T follicular helper cell (primary cell): ENCODE data around the gene GADL1.

Experiments
- DNase-seq: peaks from one replicate; pipeline ENCODE4 v3.0.0-alpha.2; 2020; ENCODE audit warnings: low read depth
- total RNA-seq, 2 experiments: gene quantifications; one replicate each; lab custom pipeline; 2026; lab: John Stamatoyannopoulos, UW

GADL1 gene, protein sequence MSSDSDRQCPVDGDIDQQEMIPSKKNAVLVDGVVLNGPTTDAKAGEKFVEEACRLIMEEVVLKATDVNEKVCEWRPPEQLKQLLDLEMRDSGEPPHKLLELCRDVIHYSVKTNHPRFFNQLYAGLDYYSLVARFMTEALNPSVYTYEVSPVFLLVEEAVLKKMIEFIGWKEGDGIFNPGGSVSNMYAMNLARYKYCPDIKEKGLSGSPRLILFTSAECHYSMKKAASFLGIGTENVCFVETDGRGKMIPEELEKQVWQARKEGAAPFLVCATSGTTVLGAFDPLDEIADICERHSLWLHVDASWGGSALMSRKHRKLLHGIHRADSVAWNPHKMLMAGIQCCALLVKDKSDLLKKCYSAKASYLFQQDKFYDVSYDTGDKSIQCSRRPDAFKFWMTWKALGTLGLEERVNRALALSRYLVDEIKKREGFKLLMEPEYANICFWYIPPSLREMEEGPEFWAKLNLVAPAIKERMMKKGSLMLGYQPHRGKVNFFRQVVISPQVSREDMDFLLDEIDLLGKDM
- 0 reads per million in 2 experiments for total RNA-seq

DNA sequence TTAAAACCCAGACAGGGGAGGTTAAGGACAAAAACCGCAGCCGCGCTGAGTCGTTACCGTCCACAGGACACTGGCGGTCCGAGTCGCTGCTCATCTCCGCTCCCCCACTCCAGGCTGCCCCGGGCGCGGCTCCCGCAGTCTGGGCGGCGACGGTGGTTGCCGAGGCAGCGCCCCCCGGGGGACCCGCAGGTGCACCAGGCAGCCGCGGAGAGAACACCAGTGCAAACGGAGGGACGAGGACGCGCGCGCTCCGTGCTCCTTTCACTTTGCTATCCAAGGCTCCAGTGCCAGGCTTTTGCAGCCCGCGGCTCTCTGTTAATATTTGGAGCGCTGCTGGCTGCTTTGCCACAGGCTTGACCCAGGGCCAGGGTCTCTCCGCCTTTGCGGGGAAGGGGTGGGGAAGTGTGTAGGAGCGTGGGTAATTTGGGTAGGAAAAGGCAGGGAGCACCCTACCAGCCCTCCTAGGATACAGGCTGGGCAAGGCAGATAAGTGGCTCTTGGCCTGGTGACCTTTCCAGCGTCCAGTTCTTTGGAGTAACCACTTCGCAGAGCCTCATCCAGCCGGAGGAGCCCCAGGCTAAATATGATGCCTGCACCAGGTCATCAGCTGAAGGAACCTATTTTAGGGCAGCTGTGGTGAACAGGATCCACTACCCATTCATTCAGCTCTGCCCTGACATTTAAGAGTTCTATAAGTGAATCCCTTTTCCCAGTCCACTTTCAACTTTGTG is at the start of gene GADL1:
Gene GADL1, minus strand, starts transcription at position 141 of the 731 bp plus-strand sequence. Its CDS starts 47 bp downstream, at position 94.
- no peak for DNase-seq

DNA sequence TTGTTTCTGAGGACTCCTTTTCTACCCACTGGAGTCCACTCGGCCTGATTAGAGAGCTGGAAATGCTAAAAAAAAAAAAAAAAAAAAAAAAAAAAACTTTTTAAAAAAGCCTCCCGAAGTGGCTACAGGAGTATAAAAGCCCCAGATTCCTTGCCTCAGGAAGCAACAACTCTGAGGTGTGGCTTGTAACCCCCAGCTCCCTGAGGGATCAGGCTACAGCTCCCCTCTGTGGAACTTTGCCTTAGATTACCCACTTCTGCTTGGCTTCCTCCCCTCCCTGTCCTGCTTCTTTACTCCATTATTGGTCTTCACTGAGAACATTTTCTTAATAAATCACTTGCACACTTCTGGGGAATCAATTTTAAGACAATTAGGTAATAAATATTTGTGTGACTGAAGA is 49.7 kb upstream of the GADL1 start:
- DNase-seq = no peak

DNA sequence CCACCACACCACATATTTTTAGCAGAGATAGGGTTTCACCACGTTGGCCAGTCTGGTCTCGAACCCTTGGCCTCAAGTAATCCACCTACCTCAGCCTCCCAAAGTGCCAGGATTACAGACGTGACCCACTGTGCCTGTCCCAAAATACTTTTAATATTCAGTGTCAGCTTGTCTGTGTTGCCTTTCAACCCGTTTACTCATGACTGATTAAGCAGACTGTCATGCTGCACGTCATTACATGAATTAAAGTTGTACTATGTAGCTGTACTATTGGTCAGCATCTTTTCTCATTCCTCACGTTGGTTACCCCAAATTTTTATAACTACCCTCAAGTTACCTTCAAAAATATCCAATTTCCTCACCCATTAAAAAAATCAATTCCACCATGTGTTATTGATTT is 48.7 kb upstream of the GADL1 start:
- DNase-seq = no peak

DNA sequence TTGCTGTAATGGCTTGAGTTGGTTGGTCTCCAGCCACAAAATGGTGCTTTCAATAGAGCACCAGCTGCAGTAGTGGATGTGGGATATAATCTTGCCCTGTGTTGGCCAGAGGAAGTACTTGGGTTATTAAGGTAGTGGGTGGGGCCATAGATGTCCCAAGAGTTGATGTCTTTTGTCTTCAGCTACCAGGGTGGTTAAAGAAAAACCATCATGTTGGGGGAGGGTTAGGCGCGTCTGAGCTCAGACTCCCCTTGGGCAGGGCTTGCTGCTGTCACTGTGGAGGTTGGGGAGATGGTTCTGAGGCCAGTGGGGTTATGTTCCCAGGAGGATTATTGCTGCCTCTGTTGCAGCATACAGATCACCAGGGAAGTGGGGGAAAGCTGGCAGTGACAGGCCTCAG is 46.9 kb upstream of the GADL1 start:
- DNase-seq = no peak

DNA sequence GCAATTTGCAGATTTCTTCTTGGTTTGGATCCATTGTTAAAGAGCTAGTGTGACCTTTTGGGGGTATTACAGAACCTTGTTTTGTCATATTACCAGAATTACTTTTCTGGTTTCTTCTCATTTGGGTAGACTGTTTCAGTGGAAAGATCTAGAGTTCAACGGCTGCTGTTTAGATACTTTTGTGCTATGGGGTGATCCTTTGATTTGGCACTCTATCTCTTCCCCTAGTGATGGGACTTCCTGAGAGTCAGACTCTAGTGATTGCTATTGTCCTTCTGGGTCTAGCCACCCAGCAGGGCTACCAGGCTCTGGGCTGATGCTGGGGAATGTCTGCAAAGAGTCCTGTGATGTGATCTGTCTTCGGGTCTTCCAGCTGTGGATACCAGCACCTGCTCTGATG is 46.3 kb upstream of the GADL1 start:
- no peak for DNase-seq

DNA sequence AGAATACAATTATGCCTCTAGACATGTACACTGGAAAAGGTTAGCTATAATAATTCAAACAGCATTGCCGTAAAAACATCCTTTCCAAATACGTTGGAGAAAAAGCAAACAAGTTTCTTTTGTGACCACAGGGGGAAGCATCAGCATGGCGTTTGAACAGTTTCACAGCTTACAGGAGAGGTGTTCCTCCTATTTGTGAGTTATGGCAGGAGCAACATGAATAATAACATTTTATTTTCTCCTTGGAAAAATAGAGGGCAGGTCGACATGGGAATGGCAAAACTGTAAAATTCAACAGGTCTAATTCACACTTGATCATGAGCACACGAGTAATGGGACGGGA is 39.7 kb upstream of the GADL1 start:
- DNase-seq = no peak

DNA sequence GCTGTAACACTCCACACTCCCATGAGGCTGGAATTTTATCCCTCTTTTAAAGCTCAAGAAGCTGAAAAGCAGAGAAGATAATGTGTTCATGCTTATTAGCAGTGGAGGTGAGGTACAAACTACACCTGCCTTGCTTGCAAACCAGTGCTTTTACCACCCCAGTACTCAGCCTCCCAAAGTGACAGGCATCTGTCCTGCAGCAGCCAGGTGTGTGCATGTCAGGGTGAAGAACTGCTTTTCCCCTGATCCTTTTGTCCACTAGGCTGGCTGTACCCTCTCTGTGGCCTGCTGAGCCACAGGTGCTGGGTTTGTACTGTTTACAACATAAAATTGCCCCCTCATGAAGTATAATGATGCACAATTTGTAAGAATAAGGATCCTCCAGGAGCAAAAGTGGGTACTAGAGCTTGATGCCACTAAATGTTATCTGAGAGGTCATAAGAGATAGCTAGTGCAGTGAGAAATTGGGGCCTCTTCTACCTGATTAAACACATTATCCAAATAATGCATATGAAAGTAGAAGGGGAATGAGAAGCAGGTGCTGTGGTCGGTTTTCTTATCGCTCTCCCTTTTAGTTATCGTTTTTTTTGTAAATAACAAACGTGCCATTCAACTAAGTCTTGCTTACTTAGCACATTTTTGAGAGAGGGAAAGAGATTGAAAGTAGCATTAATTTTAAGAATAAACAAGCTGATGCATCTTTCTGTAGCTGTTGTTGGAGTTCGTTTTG is 39.2 kb upstream of the GADL1 start:
- no peak for DNase-seq

DNA sequence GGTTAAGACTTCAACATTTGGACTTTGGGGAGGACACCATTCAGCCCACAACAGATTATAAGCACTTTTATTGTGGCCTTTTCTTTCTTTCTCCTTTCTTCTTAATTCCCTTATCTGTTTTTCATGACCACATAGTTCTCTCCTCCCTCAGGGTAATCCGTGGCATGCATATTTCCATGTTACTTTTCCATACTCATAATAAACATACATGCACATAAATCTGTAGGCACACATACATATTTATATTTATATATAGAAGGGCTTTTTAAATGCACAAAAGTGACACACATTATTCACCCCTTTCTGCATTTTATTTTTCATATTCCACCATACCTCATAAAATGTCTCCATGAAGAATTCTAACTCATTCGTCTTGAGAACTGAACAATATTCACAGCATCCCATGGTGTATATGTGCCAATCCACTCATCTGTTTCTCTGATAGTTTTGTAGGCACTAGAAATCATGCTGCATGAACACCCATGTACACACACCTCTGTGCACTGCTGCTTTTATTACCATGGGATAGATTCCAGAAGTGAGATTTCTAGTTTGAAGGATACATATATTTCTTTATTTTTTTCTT is 38.1 kb upstream of the GADL1 start:
- no peak for DNase-seq

DNA sequence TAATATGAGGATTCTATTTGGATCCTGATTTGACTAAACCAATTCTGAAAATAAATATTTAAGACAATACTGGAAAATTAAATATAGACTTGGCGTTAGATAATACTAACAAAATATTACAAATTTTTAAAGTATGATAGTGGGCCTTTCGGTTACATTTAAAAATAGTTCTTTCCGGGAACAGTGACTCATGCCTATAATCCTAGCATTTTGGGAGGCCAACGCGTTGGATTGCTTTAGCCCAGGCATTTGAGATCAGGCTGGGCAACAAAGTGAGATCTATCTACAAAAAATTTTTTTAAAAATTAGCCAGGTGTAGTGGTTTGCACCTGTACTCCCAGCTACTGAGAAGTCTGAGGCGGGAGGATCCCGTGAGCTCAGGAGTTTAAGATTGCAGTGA is 30.3 kb upstream of the GADL1 start:
- DNase-seq = no peak

DNA sequence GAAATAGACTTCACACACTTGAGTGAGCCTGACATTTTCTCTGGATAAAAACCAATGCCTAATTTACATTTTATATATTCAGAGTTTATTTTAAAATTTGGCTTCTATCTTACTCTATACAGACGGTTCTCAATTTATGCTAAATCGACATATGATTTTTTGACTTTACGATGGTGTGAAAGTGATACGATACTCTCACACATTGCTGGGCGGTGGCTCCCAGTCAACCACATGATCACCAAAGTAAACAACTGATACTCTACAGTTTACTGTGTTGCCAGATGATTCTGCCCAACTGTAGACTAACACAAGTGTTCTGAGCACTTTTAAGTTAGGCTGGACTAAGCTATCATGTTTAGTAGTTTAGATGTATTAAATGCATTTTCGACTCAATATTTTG is 25.1 kb upstream of the GADL1 start:
- DNase-seq = no peak

DNA sequence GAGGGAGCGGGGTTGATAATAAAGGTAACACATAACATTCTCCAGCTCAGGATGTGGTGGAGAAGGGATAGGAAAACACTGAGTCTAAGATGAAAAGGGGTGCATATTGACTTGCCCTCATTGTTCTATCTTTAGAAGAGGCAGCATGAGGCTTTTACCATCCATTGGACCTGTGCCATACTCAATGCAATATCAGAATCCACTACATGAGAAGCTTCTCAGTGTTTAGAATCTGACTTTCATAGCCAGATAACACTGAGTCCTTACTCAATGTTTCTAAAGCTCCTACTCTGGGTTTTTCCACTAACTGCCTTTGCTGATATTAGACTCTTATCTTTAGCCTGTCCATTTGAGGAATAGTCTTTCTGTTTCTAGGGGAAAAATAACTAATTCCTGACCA is 24.3 kb upstream of the GADL1 start:
- no peak for DNase-seq

DNA sequence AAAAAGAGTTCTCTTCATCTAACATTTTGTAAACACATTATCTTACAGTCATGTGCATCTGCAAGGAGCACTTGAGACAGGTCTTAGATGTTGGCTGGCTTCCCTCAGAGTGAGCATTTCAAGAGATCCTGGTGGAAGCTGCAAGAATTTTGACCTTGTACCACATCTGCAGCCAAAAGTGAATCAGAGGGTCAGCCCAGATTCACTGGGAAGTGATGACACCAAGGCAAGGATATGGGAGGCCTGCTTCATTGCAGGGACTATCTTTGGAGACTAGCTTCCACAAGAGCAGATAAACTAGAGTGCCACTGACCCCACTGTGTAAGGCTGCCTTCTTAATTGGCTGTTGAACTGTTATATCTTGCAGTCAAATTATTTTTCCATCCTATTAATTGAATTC is 21.3 kb upstream of the GADL1 start:
- no peak for DNase-seq

DNA sequence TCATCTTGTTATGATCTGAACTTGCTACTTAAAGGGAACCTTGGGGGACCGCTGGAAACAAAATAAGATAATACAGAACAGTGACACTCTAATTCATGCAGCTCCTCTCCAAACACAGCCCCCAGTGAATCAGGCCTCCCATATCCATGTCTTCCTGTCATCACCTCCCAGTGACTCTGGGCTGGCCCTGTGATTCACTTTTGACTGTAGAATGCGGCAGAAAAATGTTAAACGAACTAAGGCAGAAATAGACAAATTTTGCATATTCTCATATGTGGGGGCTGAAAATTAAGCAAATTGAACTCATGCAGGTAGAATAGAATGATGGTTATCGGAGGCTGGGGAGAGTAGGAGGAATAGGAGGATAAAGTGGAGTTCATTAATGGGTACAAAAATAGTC is 20.2 kb upstream of the GADL1 start:
- no peak for DNase-seq

DNA sequence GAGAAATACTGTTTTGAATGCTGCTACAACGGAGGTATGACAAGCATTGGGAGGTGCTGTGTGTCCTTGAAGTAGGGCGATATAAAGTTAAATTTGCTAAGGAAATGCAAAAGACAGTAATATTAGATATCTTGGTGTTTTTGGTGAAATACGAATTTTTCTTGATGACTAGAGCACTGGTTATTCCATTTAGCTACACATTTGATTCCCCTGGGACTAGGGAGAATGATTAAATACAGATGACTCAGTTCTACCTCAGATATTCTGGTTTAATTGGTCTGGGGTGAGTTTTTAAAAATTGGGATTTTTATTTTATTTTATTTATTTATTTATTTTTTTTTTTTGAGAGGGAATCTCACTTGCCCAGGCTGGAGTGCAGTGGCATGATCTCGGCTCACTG is 18.7 kb upstream of the GADL1 start:
- no peak for DNase-seq

DNA sequence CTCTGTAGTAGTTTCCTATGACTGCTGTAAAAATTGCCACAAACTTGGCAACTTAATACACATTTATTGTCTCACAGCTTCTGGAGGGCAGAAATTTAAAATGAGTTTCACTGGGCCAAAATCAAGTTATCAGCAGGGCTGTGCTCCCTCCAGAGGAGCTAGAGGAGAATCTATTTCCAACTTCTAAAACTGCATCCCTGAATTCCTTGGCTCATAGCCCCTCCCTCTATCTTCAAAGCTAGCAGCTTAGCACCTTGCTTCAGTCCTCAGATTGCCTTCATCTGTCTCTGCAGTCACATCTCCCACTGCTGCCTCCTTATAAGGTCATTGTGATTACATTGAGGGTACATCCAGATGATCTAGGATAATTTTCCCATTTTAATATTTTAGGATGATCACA is 17.8 kb upstream of the GADL1 start:
- no peak for DNase-seq

DNA sequence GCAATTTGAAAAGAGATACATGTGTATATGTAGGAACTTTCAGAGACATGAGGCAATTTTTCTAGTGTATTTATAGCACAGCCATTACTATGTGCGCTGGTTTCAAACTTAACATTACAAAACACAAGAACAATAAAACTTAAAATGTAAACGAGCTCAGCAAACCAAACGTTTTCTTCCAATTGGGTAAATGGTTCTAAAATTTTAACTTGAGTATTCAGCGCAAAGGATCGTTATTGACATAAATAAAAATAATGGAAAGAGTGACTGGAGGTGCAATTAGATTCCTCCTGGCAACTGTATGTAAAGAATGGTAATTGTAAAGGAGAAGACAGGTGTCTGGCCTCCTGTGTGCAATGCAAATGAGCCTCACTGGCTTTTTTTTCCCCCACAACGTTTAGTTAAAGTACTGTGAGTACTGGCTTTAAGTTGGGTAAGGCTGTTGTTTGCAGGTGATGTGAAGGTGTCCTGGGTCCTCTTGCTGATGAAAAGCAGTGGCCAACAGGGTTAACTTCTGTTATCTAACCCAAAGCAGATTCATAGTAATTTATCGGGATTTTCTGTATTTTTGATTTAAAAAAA is 14.1 kb upstream of the GADL1 start:
- DNase-seq = no peak

DNA sequence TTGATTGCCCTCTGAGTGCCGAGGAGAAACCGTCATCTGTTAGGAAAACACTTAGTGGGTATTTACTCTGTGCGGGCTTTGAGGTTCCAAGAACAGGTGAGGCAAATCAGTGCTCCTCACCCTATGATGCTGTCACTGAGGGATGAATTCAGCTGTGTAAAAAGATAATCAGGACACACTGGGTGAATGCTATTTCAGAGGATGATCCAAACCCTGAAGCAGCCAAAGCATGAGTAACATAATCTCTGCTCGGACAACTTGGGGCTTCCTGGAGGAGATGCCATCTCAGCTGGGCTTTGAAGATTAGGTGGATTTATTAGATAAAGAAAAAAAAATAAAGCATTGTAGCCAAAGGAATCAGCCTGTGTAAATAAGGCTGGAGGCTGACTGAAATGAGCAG is 10.5 kb upstream of the GADL1 start:
- no peak for DNase-seq

DNA sequence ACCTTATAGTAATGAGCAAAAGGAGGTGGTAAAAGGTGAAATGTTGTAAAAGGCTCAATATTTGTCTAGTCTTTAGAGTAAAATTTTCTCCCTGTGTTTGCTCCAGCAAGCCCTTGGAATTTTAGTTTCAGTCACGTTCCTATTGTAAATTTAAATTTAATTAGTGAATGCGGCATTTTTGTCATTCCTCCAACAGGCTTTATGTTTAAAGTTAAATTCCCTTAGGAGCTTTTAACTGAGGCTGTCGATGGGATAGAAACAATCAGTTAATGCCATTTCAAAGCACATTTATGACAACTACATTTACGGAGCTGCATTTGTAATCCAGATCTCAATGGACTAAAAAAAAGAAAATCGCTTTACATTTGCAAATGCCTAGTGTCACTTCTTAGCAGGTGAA is 868 bp upstream of the GADL1 start:
- no peak for DNase-seq

DNA sequence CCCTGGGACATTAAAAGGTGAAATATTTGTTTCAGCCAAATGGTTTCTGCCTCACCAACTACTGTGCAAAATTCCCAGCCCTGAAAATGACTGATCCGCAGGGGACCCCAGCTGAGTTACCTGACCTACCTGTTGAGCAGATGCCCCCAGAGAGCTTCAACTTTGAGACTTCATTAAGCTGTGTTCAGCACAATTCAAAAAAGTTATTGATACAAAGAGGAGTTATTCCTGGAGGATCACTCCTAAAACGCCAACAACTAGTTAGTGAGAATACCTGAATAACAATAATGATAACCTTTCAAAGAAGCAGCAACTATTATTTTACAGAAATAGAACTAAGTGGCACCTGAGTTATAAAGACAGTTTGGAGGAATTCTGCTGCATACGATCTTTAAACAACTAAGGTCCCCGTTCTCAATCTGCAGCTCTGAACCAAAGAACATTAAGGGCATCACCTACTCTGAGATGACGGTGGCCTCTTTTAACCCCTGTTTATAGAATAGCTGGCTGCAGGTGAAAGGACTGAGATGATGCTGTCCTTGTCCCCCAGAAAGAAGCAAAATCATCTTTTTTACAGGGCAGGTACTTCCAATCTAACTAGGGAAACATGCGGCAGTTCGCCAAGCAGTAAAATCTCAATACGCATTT is 659 bp downstream of the GADL1 start:
- DNase-seq = no peak

DNA sequence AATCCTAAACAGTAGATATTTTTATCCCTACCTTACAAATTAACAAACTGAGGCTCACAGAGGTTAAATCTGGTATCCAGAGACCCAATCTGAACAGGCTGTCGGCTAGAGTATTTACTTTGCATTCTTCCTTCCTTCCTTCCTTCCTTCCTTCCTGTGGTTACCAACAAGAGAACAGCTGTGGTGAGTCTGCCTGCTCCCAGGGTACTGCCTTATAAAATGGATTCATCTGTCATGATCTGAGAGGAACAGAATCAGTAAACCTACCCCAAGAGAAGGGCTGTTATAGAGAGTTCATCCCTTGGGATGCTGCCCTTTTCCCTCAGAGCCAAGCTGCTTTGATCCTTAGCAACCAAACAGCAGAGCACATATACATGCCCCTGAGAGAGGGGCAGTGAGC is 3.6 kb downstream of the GADL1 start:
- DNase-seq = no peak

DNA sequence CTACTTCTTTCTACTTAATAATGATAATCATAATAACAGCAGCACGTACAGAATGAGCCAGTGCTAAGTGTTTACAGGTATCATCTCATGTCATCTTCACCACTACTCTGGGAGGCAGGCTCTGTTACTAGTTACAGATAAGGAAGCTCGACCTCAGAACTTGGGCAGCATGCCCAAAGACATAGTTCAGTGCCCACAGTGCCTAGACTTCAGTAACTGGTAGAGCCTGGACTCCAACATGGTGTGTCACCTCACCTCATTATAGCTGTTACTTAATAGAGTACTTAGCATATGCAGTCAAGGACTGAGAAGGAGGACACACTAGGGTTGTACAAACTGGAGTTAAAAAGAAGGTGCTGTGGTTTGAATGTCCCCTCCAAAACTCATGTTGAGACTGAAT is 7.6 kb downstream of the GADL1 start:
- no peak for DNase-seq
